Measurements from ENCODE around the gene UBQLN1.

- TF ChIP-seq CTCF (IDR thresholded peaks at IDR 0.05) (no peak), POLR2A (IDR thresholded peaks at IDR 0.05) (no peak)
These were observed 38.7 kb downstream of the UBQLN1 start for GRCh38 chr9:83669067-83669466.
